Right cardiac atrium (tissue), 5 donors: ENCODE data around the gene FAM83B. TPM values are rescaled to one million over a fixed set of nuclear protein-coding genes. Genes with fewer than 3 reads are reported as not detected.

Experiments
- ATAC-seq, 2 donors: fragments of 200-7000 bp; cut with Tn5 transposase; one replicate each; pipeline versions ENCODE4 v1.8.0 to v1.9.1; 2020; ENCODE audit warnings: moderate library complexity in 2 of 2, mild to moderate bottlenecking in 1 of 2
- DNase-seq, 3 donors: peaks; one replicate each; pipeline ENCODE4 v3.0.0-alpha.2; 2020
- H3K27ac ChIP-seq: one replicate; pipeline ENCODE4 v1.5.1; 2013; ENCODE audit warnings: mild to moderate bottlenecking, low read length, control low read depth, moderate library complexity
- H3K27me3 ChIP-seq: one replicate; pipeline ENCODE4 v1.6.1; 2013; ENCODE audit not compliant: control insufficient read depth, insufficient read depth
- H3K4me1 ChIP-seq: one replicate; pipeline ENCODE4 v1.6.1; 2013; ENCODE audit warnings: low read length; ENCODE audit not compliant: control insufficient read depth, insufficient read depth
- H3K4me3 ChIP-seq: one replicate; pipeline ENCODE4 v1.5.1; 2013; ENCODE audit warnings: low read length, control low read depth
- H3K9me3 ChIP-seq: one replicate; pipeline ENCODE4 v1.6.1; 2013; ENCODE audit warnings: low read length; ENCODE audit not compliant: control insufficient read depth
- WGBS: extraction: QIAGEN DNeasy Blood & Tissue Kit; methylation state at CpG from one replicate; pipeline ENCODE4 v1.1.7; 2013; 5-methylcytosine and 5-hydroxymethylcytosine counted together
- intact Hi-C, 4 donors: fragments of 100-400 bp; cut with DNase I; formaldehyde crosslinking; loops; one replicate each; pipeline versions ENCODE4 v1.11.0 to v1.14.0; 2022 to 2023
- polyA plus RNA-seq: library from polyadenylated mRNA; stranded (reverse); fragments of 200-250 nt; gene quantifications from one replicate; pipeline ENCODE4 v1.2.3, GENCODE V29; 2013
- total RNA-seq, 4 donors: library from RNA; stranded (reverse); fragmentation: NEBNext Ultra II Directional; extraction: Animal tissue kit (Norgen Biotek cat#: 25700); gene quantifications; one replicate each; pipeline ENCODE4 v1.2.1, GENCODE V29; 2021
- donor health status: healthy with polysubstance abuse.
- donor health status: DM: no; HTN: yes; CAD: no.
- donor health status: DM: no; HTN: no; CAD: no.
- donor health status: DM: no; HTN: yes; CAD: no; lungs with severe emphysema.
- donor health status: DM: yes; HTN: yes; CAD: no.

Gene FAM83B
- total and polyA plus RNA-seq, 5 donors, result 1.5 to 13.3 (median 7.5) TPM

- DNase-seq (no peak), ATAC-seq (no peak)
- Histone ChIP-seq H3K27me3 (no peaks in the 10 kb centered on the region), H3K4me1 (no peaks in the 10 kb centered on the region), H3K27ac (no peak overlapping the region), H3K9me3 (no peaks in the 10 kb centered on the region), H3K4me3 (no peak overlapping the region)
- intact Hi-C loops, result no loop called here
These were observed 53.4 kb downstream of the FAM83B start for GRCh38 chr6:54899986-54900385.

DNA sequence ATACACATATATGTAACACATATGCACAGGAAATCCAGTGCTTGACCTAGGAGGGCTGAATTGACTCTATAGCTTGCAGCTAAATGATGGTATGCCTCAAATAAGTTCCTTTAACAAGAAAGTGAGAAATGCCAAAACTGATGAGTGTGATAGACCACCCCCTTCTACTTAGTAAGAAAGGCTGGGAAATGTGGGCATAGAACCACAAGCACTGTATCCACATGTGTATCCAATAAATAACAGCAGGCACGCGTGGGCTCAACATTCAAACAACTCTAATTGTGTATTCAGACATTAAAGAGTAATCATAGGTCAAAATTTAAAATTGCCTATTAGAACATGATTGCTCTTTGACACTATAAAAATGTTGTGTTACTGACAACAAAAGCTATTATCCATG, 54.1 kb downstream of the FAM83B start:
- 92% methylated on average over 2 of the region's 2 CpGs for WGBS
- Histone ChIP-seq H3K9me3 (no peaks in the 10 kb centered on the region), H3K27ac (no peak overlapping the region), H3K4me3 (no peak overlapping the region), H3K27me3 (no peaks in the 10 kb centered on the region), H3K4me1 (no peaks in the 10 kb centered on the region)
- ATAC-seq (no peak), DNase-seq (no peak)
- intact Hi-C loops, result no loop called here

DNA sequence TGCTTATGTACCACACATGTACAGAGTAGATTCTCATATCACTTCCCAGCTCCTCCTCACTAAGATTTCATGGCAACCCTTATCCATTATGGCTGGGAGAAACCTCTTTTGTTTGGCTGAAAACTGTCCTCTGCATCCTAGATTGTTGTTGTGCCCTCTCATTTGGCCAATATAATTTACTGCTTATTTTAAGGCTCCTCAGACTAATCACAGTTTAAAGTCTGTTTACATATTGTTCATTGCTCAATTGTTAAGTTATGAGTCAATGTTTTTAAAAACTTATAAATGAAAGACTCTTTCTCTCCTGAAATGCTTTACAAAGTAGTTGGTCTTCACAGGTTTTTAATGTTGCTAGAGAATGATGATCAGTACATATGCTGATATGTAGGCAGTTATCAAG, 57.3 kb downstream of the FAM83B start:
- Histone ChIP-seq H3K4me1 (no peaks in the 10 kb centered on the region), H3K9me3 (no peaks in the 10 kb centered on the region), H3K27me3 (no peaks in the 10 kb centered on the region), H3K27ac (no peak overlapping the region), H3K4me3 (no peak overlapping the region)
- no peak for ATAC-seq
- no peak for DNase-seq
- intact Hi-C loops, result no loop called here

- 65% methylated on average over 1 of the region's 1 CpG for WGBS
- H3K4me3 ChIP-seq, result no peak overlapping the region
- H3K27me3 ChIP-seq, result no peaks in the 10 kb centered on the region
- H3K9me3 ChIP-seq, result peaks cover 2% of the 10 kb centered on the region
- no peak overlapping the region for H3K27ac ChIP-seq
- ATAC-seq, result no peak
- intact Hi-C loops, result no loop called here
- no peak for DNase-seq
- H3K4me1 ChIP-seq, result no peaks in the 10 kb centered on the region
These were observed 60.8 kb downstream of the FAM83B start for GRCh38 chr6:54907355-54907754.

- intact Hi-C loops, result no loop called here
- Histone ChIP-seq H3K4me3 (no peak overlapping the region), H3K9me3 (peaks cover 2% of the 10 kb centered on the region), H3K27me3 (no peaks in the 10 kb centered on the region), H3K4me1 (no peaks in the 10 kb centered on the region), H3K27ac (no peak overlapping the region)
- 97% methylated on average over 3 of the region's 3 CpGs for WGBS
- DNase-seq, result no peak
- no peak for ATAC-seq
These were observed 62.6 kb downstream of the FAM83B start for GRCh38 chr6:54909184-54909583.

GRCh38 chr6:54910431-54910884, 63.9 kb downstream of the FAM83B start:
- intact Hi-C loops, result no loop called here
- 63% methylated on average over 6 of the region's 6 CpGs for WGBS
- peaks cover 2% of the 10 kb centered on the region for H3K9me3 ChIP-seq
- no peak for ATAC-seq
- H3K4me3 ChIP-seq, result no peak overlapping the region
- H3K27ac ChIP-seq, result no peak overlapping the region
- H3K27me3 ChIP-seq, result no peaks in the 10 kb centered on the region
- no peaks in the 10 kb centered on the region for H3K4me1 ChIP-seq
- DNase-seq, result no peak

GRCh38 chr6:54910921-54911320, 64.3 kb downstream of the FAM83B start:
- H3K27ac ChIP-seq, result no peak overlapping the region
- peaks cover 2% of the 10 kb centered on the region for H3K9me3 ChIP-seq
- no peaks in the 10 kb centered on the region for H3K27me3 ChIP-seq
- 57% methylated on average over 1 of the region's 1 CpG for WGBS
- DNase-seq (no peak), ATAC-seq (no peak)
- H3K4me3 ChIP-seq, result no peak overlapping the region
- intact Hi-C loops, result no loop called here
- H3K4me1 ChIP-seq, result no peaks in the 10 kb centered on the region

DNA sequence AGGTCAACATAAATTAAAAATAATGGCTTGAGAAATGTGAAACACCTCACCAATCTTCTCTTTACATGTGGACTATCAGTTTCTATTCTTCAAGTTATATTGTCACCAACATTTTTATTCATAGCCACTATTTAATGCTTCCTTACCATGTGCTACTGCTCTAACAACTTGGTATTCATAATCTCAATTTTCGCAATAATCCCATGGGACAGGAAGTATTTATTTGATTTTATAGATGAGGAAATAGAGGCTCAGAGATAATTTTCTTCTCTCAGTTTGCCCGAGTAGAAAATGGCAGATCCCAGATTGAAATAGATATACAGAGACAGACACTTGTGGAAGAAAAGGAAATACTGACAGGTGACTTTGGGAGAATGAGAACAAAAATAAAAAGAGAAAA, 66.6 kb downstream of the FAM83B start:
- no peak for DNase-seq
- ATAC-seq, result no peak
- H3K27me3 ChIP-seq, result no peaks in the 10 kb centered on the region
- H3K9me3 ChIP-seq, result peaks cover 2% of the 10 kb centered on the region
- no peak overlapping the region for H3K27ac ChIP-seq
- WGBS, result 57% methylated on average over 2 of the region's 2 CpGs
- H3K4me3 ChIP-seq, result no peak overlapping the region
- H3K4me1 ChIP-seq, result no peaks in the 10 kb centered on the region
- intact Hi-C loops, result no loop called here

DNA sequence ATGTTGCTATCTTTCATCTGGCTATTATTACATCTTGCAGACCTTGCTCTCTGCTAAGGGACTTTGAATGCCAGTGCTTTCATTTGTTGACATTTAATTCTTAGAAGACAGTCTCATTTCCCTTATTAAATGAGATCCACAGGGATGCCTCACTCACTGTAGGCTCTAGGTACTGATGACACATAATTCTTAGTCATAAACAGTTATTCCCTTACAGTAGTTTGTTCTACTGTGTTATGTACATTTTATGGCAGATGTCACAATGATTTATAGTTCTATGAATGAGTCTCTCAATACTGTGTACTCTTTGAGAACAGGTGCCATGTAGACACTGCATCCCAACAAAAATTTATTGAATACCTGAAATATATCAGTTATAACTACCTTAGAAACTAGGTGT, 70.3 kb downstream of the FAM83B start:
- ATAC-seq, result no peak
- DNase-seq, result no peak
- H3K4me1 ChIP-seq, result no peaks in the 10 kb centered on the region
- intact Hi-C loops, result no loop called here
- no peaks in the 10 kb centered on the region for H3K9me3 ChIP-seq
- no peak overlapping the region for H3K27ac ChIP-seq
- no peak overlapping the region for H3K4me3 ChIP-seq
- H3K27me3 ChIP-seq, result no peaks in the 10 kb centered on the region

GRCh38 chr6:54920628-54921027, 74.1 kb downstream of the FAM83B start:
- intact Hi-C loops, result no loop called here
- no peaks in the 10 kb centered on the region for H3K4me1 ChIP-seq
- H3K27ac ChIP-seq, result no peak overlapping the region
- WGBS, result 77% methylated on average over 1 of the region's 1 CpG
- no peak overlapping the region for H3K4me3 ChIP-seq
- DNase-seq (no peak), ATAC-seq (no peak)
- no peaks in the 10 kb centered on the region for H3K27me3 ChIP-seq
- H3K9me3 ChIP-seq, result no peaks in the 10 kb centered on the region

- Histone ChIP-seq H3K4me3 (no peak overlapping the region), H3K9me3 (no peaks in the 10 kb centered on the region), H3K27ac (no peak overlapping the region), H3K27me3 (no peaks in the 10 kb centered on the region), H3K4me1 (no peaks in the 10 kb centered on the region)
- no peak for ATAC-seq
- 62% methylated on average over 1 of the region's 1 CpG for WGBS
- no peak for DNase-seq
- intact Hi-C loops, result no loop called here
These were observed 75.3 kb downstream of the FAM83B start for GRCh38 chr6:54921891-54922290.

GRCh38 chr6:54929245-54929909, 82.8 kb downstream of the FAM83B start:
- Histone ChIP-seq H3K9me3 (no peaks in the 10 kb centered on the region), H3K27me3 (no peaks in the 10 kb centered on the region), H3K27ac (no peak overlapping the region), H3K4me1 (no peaks in the 10 kb centered on the region), H3K4me3 (no peak overlapping the region)
- 58% methylated on average over 1 of the region's 1 CpG for WGBS
- no peak for ATAC-seq
- no peak for DNase-seq
- intact Hi-C loops, result no loop called here
